Loucy (cell line): ENCODE data around the gene DNM3.

Source experiments
- CTCF ChIP-seq: fragments of 200-600 bp; sonication (generic); conservative IDR thresholded peaks from 2 replicates; pipeline ENCODE4 v1.5.1; 2014; ENCODE audit warnings: mild to moderate bottlenecking, antibody characterized with exemption, low read length
- EZH2phosphoT487 ChIP-seq: fragments of 200-600 bp; IDR thresholded peaks from 2 replicates; pipeline ENCODE4 v1.6.1; 2018; ENCODE audit warnings: antibody characterized with exemption, mild to moderate bottlenecking, moderate library complexity, borderline replicate concordance

GRCh38 chr1:172154551-172154950 is 313.3 kb downstream of the DNM3 start:
- TF ChIP-seq CTCF, result no peak
- TF ChIP-seq EZH2phosphoT487, result no peak
